ENCODE results near the gene ASTL.
"Not testable (repeated sequence)": the region's sequence is repeated elsewhere in the genome, so short reads cannot be mapped to it uniquely, and the experiment has no call there.

Gene ASTL

DNA sequence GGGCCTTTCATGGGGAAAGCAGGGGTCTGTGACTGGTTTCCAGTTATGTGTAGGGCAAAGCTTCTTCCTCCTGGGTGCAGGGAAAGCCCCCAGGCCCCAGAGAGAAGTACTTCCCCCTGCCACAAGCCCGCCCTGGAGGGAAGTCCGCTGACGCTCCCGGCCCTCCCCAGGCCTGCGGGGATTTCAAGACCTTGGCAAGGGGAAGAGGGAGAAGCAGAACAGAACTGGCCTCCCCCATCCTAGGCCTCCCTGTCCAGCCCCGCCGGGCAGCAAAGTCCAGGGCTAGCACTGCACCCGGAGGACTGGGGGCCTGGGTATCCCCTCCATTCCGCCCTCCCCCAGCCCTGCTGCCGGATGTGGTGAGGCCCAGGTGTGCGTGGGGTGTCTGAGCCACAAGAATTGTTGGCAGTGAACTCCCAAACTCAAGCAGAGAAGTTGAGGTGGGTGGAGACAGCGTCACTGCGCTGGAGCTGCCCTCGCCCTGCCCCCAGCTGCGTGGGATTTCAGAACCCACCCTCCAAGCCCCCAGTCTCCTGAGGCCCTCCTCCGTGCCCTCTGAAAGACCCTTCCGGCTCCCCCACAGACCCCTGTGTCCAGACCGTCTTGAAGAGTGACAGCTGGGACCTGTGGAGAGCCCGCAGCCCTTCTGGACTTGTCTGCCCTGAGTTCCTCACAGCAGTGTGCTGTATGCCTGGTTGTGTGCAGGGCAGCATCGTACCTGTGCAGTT, 8.0 kb upstream of the ASTL start:
- no peak for DNase-seq (ENCODE audit: low spot score)

DNA sequence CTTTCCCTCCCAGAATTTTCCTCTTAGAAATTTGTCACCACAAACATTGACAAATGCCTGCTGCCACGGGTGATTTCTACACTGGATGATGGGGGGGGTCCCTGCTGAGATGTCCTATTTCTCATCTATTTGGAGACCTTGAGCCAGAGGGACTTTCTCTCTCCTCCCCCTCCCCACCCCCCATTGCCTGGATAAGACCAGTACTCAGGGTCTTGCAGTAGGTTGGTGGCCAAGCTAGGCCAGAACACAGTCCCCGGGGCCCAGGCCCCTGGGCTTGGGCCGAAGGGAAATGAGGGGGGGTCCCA, 7.5 kb upstream of the ASTL start:
- DNase-seq (ENCODE audit: low spot score) = no peak

DNA sequence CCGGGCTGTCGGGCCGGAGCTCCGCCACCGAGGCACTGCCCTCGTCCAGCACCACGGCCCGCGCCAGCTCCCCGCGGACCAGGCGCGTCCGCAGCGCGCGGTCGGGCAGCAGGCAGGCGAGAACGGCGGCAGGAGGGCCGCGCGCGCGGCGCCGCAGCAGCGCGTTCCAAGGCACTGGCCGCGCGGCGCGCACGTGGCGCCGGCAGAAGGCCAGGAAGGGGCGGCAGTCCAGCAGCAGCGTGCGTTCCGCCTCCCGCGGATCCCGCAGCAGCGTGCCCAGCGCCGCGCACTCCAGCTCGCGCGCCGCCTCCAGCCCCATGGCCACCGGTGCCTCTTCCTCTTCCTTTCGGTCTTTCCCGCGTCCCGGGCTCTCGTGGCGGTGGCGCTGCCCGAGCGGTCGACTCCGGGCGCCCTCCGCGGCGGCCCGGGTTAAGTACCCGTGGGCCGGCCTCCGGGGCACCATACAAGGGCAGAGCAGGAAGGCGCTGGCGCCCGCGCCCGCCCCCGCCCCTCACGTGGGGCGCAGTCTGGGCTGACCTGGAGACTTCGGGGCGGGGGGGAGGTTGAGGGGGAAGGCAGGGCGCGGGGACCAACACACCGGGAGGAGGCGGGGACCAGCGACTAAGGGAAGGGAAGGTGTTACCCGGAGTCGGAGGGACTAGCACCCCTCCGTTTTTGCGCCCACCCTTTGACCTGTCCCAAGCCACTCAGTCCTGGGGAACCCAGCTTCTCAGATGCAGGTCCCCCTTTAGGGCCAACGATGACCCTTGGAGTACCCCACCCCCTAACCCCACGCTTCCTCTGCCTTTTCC, 6.9 kb upstream of the ASTL start, which contains the start of gene DUSP2:
DUSP2 (minus strand) TSS at position 405 of the 812 bp plus-strand sequence; CDS start at position 319, 86 bp downstream.
- peak; percentile 16 for DNase-seq (ENCODE audit: low spot score)

DNA sequence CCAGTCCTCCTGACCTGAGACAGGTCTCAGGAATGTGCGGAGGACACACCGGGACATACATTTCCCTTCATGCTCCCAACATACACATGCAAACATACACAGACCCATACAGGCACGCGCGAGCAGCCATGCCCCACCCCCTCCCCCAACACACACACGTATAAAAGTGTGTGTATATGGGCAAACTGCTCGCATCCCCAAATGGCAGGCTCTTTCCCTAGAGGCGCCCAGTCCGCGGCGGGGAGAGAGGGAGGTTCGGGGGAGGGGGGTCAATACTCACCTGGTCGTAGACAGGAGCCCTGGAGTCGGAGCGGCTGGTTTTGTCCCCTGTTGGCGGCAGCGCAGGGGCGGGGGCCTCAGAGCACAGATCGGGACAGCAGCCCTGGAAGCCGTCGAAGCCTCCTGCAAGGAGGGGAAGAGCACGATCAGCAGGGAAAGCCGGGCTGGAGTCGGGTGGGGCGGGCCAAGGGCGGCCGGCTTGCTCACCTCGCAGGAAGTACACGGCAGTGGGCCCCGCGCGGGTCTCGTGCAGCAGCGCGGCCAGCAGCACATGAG, 6.3 kb upstream of the ASTL start:
- DNase-seq (ENCODE audit: low spot score) = no peak

DNA sequence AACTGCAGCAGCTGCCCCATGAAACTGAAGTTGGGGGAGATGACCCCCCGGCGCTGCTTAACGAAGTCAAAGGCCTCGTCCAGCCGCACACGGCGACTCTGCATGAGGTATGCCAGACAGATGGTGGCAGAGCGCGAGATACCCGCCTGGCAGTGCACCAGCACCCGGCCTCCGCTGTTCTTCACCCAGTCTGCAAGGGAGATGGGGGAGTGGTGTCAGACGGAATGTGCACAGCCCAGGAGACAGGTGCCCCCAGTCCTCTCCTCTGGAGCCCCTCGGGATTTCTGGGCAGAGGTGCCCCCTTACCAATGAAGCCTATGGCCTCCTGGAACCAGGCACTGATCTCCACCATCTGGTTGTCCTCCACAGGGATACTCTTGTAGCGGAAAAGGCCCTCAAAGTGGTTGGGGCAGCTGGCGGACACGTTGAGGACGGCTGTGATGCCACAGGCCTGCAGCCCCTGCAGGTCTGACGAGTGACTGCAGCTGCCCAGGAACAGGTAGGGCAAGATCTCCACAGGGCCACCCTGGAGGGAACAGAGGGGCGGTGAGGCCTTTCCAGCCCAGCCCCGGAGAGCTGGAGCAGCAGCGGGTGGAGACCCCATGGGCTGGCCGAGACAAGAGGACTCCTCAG, 5.7 kb upstream of the ASTL start:
- no peak for DNase-seq (ENCODE audit: low spot score)

DNA sequence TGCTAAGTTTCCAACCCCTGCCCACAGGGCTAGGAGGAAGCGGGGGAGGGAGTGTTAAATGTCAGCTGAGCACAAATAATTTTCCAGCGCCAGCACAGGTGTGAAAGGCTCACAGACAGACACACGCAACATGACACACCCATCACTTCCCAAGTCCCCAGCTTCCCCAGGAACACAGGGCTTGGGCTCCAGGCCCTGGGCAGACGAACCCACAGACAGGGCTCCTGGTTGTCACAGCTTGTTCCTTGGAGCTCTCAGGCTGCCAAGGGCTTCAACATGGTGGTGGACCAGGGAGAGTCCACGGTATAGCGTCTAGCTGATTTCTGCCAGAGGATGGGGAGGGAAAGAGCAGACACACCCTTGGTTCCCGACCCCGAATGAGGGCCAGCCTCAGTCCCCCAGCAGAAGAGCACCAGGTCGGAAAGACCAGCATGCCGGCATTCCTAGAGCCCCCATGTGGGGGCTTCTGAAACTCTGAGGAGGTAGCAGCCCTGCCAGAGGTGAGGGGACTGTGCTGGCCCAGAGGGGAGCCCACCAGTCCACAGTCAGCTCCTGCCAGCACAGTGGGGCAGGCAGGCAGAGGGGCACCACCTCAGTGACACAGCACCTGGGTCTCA, 5.0 kb upstream of the ASTL start:
- DNase-seq (ENCODE audit: low spot score) = no peak

DNA sequence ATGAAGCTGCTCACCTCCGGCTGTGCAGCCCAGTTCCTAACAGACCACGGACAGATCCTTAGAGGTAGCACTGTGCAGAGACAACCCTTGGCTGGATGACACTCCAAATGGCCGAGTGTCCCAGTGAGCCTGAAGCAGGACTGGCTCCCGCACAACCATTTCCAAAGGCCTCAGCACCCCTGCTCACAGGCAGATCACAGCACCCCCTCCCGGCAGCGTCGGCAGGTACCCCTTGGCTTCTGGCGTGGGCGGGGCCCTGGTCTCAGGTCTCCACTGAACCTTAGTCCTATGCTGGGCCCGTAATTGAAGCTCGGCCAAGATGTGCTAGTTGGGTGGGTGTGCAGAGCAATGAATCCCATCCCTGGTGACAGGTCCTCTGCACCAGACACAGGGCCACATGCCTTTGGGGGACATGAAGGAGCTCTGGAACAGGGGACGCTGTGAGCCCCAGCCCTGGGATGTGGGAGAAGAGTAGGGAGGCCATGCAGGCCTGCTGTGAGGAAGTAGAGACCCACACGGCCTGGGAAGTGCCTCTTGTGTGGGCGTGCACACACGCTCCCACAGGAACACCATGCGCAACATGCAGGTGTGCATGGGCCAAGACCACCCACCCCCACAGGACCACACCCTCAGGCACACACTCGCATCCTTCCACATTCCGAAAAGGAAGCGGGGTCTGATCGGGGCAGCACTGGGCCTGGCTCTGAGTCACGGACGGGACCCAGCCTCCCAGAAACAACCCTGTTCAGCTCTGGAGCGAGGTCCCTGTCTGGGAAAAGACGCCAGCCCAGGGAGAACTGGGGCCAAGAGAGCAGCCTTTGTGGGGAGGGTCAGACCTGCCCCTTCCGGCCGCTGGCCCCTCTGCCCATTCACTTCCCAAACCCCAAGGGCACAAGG, 4.2 kb upstream of the ASTL start:
- DNase-seq (ENCODE audit: low spot score) = no peak

DNA sequence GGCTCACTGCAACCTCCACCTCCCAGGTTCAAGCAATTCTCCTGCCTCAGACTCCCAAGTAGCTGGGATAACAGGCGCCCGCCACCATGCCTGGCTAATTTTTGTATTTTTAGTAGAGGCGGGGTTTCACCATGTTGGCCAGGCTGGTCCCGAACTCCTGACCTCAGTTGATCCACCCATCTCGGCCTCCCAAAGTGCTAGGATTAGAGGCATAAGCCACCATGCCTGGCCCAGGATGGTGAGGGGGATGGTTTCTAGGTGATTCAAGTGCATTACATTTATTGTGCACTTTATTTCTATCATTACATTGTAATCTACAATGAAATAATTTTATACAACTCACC, 3.3 kb upstream of the ASTL start:
- DNase-seq (ENCODE audit: low spot score) = not testable (repeated sequence)

DNA sequence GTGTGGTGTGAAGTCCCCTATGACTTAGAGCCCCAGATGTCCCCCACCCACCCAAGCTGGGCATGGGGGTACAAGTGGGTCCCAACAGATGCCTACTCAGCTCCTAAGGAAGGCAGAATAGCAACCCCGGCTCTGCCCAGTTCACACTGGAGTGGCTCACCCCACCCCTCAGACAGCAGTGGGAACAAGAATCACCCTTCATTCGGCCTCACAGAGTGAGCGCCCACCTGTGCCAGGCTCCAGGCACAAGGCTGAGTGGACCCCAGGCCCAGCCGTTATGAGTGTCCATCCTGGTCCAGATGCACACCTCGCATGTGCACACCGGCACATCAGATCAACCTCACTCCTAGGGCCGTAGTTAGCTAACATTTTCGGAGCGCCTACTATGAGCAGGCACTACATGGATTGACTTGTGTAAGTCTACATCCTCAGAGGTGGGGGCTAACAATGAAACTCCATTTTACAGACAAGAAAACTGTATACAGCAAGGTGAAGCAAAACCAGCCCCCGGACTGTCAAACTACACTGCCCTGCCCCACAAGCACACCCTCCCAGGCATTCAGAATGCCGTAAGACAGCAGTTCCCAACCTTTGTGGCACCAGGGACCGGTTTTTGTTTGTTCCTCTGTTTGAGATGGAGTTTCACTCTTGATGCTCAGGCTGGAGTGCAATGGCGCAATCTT, 2.8 kb upstream of the ASTL start:
- no peak for DNase-seq (ENCODE audit: low spot score)

DNA sequence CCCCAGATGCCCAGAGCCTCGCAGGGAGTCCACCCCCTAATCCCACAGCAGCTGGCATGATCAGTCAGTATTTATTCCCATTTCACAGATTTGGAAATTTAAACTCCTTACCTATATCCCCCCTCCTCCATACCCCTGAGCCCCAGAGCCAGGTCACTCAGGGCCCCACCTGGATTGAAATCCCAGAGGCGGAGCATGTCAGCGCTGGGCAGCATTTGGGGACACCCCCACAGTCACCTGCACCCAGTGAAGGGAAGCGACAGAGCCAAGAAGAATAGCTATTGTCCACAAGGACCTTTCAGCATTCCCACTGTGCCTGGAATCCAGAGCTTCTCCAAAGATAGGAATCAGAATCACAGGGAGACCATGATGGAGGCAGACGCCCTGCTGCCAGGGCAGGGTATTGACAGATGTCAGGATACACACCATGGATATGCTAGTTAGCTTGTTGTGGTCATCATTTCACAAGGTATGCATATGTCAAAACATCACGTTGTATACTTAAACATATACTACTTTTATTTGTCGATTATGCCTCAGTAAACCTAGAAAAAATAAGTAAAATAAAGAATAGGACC, 968 bp upstream of the ASTL start:
- no peak for DNase-seq (ENCODE audit: low spot score)

DNA sequence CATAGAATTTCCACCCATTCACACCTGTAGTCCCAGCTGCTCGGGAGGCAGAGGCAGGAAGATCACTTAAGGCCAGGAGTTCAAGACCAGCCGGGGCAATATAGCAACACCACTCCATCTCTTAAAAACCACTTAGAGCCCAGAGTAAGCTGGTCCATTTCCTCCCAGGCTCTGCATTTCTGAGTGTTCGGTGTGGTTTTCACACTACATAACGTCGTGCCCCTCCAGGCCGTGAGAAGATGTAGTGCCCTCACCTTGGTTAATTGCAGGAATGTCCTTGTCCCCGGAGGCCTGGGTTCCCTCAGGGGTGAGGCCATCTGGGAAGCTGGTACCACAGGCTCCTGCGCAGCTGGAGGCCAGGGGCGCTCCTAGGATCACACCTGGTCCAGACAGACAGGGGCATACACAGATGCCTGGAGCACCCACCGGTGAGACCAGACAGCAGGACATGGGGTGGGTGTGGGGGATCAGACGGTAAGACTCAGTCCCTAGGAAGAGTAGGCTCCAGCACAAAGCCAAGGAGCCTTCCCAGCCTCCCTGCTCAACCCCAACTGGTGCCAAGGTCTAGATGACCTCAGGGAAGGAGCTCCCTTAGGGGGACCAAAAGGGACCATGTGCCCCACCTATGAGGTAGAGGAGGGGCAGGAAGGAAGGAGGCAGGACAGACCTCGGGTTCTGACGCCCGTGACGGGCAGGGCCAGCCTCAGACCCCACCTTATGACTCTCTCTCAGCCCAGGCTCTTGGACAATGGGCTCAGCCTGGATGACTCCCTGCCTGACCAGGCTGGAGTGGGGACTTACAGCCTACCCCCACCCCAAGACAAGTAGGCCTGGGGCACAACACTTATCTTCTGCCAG, 752 bp downstream of the ASTL start:
- DNase-seq (ENCODE audit: low spot score) = no peak

DNA sequence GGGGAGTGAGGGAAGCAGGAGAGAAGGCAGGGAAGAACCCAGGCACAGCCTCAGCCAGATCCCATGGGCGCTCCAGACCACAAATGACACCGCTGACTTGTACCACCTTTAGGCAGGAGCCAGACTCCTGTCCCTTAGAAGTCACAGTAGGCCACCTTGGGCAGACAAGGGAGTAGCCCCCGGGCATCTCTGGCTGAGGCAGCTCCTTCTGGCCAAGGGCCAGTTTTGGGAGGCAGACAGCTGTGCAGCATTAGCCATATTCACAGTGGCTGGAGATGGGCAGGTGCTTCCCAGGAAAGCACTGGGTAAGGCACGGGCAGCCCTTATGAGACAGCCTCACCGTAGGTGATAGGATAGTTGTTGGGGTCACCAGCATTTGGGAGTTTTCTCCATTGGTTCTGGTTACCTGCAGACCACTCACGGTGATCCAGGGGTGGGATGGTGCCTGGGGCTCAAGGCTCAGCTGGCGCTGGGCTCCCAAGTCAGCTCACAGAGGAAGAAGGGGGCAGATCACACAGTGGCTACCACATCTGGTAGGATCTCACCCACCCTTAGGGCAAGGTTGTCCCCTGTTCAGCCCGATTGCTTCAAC, 2.1 kb downstream of the ASTL start:
- no peak for DNase-seq (ENCODE audit: low spot score)

DNA sequence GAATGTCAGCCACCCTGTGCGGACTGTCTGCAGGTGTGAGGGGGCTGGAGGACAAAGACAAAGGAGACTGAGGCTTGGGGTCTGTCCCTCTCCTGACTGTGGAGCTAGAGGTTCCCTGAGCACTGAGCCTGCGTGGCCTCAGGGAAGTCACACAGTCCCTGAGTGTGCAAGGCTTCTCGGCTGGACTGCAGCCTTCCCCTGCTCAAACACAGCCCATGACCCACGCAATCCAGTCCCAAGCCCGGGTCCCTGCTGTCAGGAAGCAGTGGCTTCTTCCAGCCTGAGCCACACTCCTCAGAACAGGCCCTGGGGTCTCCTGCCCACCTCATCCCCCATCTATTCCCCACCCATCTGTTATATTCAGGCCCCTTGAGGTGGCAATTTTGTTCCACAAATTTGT, 2.7 kb downstream of the ASTL start:
- DNase-seq (ENCODE audit: low spot score) = no peak

DNA sequence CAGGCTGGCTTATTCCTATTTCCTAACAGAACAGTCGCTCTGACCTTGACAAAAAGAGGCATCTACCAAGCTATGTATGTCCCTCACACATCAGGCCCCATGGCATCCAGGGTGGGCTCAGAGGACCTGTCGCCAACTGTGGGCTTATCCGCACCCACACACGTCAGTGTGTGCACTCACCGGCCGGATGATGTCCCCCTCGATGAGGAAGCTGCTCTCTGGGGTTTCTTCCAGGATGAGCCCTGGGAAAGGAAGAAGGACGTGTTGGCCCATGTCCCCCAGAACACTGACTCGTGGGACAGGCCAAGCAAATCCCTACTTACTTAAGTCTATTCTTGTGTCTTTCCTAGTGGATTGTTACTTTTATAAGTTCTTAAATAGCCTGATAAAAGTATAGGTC, 3.1 kb downstream of the ASTL start:
- DNase-seq (ENCODE audit: low spot score) = no peak

DNA sequence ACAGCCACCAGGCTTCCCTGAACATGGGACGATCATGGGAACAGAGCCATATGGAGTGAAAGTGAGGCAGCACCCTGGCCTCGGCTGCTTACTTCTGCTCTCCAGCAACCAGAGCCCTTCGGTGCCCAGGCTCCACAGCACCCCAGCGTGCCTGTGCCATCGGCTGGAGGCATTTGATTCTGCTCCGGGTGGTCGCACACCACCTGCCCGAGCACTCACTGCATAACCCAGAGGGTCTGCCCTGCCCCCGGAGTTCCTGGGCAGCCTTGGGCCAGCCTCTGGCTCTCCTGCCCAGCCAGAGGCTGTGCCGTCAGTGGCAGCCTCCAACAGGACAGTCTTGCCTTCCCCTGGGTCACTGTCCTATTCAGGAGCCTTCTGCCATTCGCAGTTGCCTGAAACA, 3.9 kb downstream of the ASTL start:
- DNase-seq (ENCODE audit: low spot score) = no peak

DNA sequence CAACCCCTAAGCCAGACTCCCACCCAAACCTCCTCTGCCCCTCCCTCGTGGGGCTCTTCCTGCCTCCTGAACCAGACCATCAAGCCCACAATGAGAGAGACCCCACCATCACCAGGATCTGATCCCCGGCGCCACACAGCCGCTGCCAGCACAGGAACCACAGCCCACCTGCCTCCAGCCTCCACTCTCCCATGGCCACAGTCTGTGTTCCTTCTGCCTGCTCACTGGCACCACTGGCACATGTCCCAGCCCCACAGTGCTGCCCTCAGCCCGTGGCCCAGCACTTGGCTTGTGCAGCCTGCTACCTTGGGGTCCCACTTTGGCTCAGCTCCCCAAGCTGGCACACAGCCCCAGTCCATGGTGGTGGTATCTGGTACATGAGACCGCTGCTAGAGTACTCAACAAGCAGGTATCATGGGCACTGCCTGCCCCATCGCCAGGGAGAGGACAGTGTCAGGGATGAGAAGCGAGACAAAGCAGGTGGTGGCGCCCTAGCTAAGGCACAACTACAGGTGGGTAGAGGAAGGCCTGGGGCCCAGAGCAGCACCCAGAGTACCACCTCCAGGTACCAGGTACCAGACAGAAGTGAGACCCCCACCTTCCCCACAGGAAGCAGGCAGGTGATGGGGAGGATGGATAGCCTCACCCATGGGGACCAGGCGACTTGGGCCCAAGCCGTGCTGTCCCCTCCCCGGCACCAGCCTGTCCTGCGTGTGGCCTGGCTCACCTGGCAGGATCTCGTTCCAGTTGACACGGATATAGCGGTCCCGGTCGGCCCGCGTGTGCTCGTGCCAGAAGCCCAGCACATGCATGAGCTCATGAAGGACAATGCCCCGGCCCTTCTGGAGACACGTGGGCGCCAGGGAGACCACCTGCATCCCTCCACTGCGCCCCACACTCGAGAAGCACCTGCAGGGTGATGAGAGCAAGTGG, 6.2 kb downstream of the ASTL start:
- no peak for DNase-seq (ENCODE audit: low spot score)

DNA sequence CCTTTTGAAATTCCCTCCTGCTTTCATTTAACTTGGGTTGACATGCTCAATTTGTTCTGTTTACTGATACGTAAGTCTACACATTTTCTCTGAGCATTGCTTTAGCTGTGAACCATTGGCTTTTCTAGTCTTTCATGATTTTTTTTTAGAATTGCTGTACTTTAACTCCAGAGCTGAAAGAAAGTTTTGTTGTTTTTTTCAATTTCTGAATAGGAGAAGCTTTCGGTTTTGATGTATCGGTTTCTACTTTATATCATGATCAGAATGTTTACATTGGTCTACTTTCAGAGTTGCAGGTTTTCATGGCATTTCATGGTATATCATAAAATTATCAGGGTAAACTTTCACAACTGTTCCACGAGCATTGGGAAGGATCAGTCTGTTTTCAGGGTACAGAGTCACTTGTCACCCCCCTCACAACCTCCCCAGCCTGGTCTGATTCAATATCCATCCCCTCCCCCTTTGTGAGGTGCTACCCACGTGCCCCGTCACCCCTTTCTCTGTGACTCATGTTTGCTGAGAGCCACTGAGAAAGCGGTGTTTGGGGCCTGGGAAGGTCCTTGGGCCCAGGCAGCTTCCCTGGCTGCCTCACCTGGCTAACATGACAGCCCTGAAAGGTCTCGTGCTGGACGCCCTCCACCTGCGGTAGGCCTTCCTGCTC, 7.0 kb downstream of the ASTL start:
- DNase-seq (ENCODE audit: low spot score) = no peak

DNA sequence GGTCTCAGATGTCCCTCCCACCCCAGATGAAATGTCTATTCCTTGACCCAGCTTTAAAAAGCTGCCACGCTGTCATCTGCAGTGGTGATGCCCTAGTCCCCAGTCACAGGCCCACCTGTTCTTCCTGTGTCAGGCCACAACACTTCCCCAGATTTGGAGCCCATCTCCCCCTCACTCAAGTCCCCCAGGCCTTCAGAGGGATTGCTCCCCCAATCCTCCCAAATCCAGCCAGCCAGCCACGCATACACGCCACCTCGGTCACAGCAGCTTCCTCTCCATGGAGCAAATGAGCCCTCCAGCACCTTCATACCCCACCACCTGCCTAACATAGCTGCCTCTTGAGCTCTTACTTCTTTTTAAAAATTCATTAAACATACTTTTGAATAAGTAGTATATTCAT, 7.8 kb downstream of the ASTL start:
- no peak for DNase-seq (ENCODE audit: low spot score)
